Measurements from ENCODE around the gene REPIN1. TPM values are rescaled to one million over a fixed set of nuclear protein-coding genes. Genes with fewer than 3 reads are reported as not detected.

The REPIN1 gene
- total RNA-seq, 1 experiment from 2014 or later = 106 TPM

DNA sequence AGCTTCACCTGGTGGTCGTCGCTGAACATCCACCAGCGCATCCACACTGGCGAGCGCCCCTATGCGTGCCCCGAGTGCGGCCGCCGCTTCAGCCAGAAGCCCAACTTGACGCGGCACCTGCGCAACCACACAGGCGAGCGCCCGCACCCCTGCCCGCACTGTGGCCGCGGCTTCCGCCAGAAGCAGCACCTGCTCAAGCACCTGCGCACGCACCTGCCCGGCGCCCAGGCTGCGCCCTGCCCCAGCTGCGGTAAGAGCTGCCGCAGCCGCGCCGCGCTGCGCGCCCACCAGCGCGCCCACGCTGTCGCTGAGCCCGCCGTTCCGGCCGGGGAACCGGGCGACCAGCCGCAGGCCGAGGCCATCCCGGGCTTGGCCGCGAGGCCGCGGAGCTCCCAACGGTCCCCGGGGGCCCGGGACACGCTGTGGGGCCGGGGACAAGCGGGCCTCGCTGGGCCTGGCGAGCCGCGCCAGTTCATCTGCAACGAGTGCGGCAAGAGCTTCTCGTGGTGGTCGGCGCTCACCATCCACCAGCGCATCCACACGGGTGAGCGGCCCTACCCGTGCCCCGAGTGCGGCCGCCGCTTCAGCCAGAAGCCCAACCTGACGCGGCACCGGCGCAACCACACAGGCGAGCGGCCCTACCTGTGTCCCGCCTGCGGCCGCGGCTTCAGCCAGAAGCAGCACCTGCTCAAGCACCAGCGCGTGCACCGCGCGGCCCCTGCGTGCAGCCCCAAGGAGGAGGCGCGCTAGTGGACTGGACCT is 28.9 kb downstream of the REPIN1 start:
- H3K4me1 Mint-ChIP-seq = peaks cover 66 to 73% of the 10 kb centered on the region in 2 experiments
- TF ChIP-seq, protein P1, sequence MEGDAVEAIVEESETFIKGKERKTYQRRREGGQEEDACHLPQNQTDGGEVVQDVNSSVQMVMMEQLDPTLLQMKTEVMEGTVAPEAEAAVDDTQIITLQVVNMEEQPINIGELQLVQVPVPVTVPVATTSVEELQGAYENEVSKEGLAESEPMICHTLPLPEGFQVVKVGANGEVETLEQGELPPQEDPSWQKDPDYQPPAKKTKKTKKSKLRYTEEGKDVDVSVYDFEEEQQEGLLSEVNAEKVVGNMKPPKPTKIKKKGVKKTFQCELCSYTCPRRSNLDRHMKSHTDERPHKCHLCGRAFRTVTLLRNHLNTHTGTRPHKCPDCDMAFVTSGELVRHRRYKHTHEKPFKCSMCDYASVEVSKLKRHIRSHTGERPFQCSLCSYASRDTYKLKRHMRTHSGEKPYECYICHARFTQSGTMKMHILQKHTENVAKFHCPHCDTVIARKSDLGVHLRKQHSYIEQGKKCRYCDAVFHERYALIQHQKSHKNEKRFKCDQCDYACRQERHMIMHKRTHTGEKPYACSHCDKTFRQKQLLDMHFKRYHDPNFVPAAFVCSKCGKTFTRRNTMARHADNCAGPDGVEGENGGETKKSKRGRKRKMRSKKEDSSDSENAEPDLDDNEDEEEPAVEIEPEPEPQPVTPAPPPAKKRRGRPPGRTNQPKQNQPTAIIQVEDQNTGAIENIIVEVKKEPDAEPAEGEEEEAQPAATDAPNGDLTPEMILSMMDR (conservative IDR thresholded peaks at IDR 0.05) = no peak
- Histone ChIP-seq H2BK120ac (ENCODE audit: low read depth, low read length, poor library complexity, severe bottlenecking) (no peak overlapping the region), H3K4me1 (ENCODE audit: insufficient read depth, low read length) (peaks cover 26% of the 10 kb centered on the region), H3K4ac (ENCODE audit: low read depth, low read length) (no peak overlapping the region), H3K23ac (ENCODE audit: insufficient read length, low read depth, low read length) (no peak overlapping the region), H3T11ph (ENCODE audit: low read length) (no peak overlapping the region), H4K5ac (ENCODE audit: insufficient read length, low read depth, low read length) (no peak overlapping the region), H3K18ac (ENCODE audit: insufficient read length, low read depth, low read length) (no peak overlapping the region), H3K9ac (ENCODE audit: extremely low read depth, insufficient read length, low read length) (no peak overlapping the region), H4K91ac (ENCODE audit: insufficient read length, low read depth, low read length) (no peak overlapping the region), H3K27me3 (ENCODE audit: insufficient read depth, low read length) (no peaks in the 10 kb centered on the region), H3K4me2 (ENCODE audit: insufficient read depth, insufficient read length, low read length) (no peak overlapping the region), H3K56ac (ENCODE audit: insufficient read length, low read depth, low read length) (no peak overlapping the region), H3K9me3 (ENCODE audit: control insufficient read depth, low read depth, low read length) (no peaks in the 10 kb centered on the region), H3K79me1 (ENCODE audit: insufficient read depth, low read depth, low read length, poor library complexity, severe bottlenecking) (no peaks in the 10 kb centered on the region), H3K27ac (ENCODE audit: insufficient read length, low read depth, low read length) (no peak overlapping the region), H4K8ac (replicated peaks; ENCODE audit: insufficient read length, low read depth, low read length) (no peak overlapping the region), H2AK5ac (ENCODE audit: insufficient read length, low read length) (no peak overlapping the region), H2BK15ac (ENCODE audit: low read depth, low read length) (no peak overlapping the region), H2BK12ac (ENCODE audit: insufficient read length, low read depth, low read length) (no peak overlapping the region), H3K14ac (ENCODE audit: insufficient read depth, low read length) (no peak overlapping the region), H2AFZ (ENCODE audit: low read length) (no peak overlapping the region), H4K20me1 (ENCODE audit: control insufficient read depth, insufficient read depth, insufficient read length) (no peaks in the 10 kb centered on the region), H2BK20ac (ENCODE audit: low read depth, low read length, poor library complexity, severe bottlenecking) (no peak overlapping the region), H2BK5ac (ENCODE audit: insufficient read length, low read length) (no peak overlapping the region), H3K79me2 (ENCODE audit: insufficient read depth, low read length) (no peaks in the 10 kb centered on the region), H3K23me2 (ENCODE audit: insufficient read length, low read depth, low read length, poor library complexity, severe bottlenecking) (no peaks in the 10 kb centered on the region)
- no peak for DNase-seq
- H3K36me3 Mint-ChIP-seq (ENCODE audit: insufficient read depth in 1 of 3, low read depth in 3 of 3) = peaks cover 19 to 37% (median 24%) of the 10 kb centered on the region in 3 experiments
- no peak overlapping the region for H3K27ac Mint-ChIP-seq
- no peak overlapping the region for H3K4me3 Mint-ChIP-seq
- H3K27me3 Mint-ChIP-seq (ENCODE audit: low read depth) = no peaks in the 10 kb centered on the region
- H3K9me3 Mint-ChIP-seq = no peaks in the 10 kb centered on the region; a peak in 1 of 5 replicates
- WGBS (ENCODE audit: extremely low coverage, insufficient read length, low lambda C conversion rate) = no CpG with 5 or more reads among the region's 91 CpGs

Data from H9 (cell line).